Measurements from ENCODE around the gene TACC3.

Gene TACC3

GRCh38 chr4:1788254-1788973 lies 67.1 kb downstream of the TACC3 start:
- no peak for DNase-seq

- no peak for DNase-seq
Measured at GRCh38 chr4:1789552-1789951, 68.2 kb downstream of the TACC3 start.

- DNase-seq, result no peak
Measured at GRCh38 chr4:1790005-1790404, 68.7 kb downstream of the TACC3 start.

GRCh38 chr4:1792158-1792831 lies 71.0 kb downstream of the TACC3 start:
- no peak for DNase-seq

GRCh38 chr4:1792832-1793495 lies 71.6 kb downstream of the TACC3 start, which contains the start of gene FGFR3:
Gene FGFR3 (plus strand): TSS chr4:1793293. CDS start chr4:1793935, 642 bp downstream.
- DNase-seq, result peak in 12 of 51 donors; percentile 29 to 66 (median 43)

GRCh38 chr4:1793496-1793840 lies 72.1 kb downstream of the TACC3 start:
- no peak for DNase-seq

- DNase-seq, result no peak
Measured at GRCh38 chr4:1793940-1794808, 72.9 kb downstream of the TACC3 start.

All from hypothalamus (tissue), 51 donors.